GM18873 (cell line): ENCODE measurements around the gene TMEM184B.
"Not testable (repeated sequence)": the region's sequence is repeated elsewhere in the genome, so short reads cannot be mapped to it uniquely, and the experiment has no call there.

Experiments used
- ATAC-seq: cut with Tn5 transposase; IDR thresholded peaks from one replicate; pipeline ENCODE4 v1.9.1; 2021; ENCODE audit warnings: mild to moderate bottlenecking, moderate library complexity, moderate number of reproducible peaks; ENCODE audit not compliant: unreplicated experiment, low FRiP score

TMEM184B gene

DNA sequence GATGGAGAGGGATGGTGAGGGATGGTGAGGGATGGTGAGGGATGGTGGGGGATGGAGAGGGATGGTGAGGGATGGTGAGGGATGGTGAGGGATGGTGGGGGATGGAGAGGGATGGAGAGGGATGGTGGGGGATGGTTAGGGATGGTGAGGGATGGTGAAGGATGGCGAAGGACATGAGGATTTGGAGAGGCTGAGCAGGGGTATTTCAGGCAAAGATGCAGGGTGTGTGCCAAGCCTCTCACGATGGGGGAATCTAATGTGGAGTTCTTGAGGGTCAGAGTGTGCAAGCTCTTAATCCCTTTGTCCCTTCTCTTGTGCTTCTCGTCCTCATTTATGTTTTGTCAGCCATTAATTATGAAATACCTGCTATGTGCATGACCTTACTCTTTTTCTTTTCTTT, 83.7 kb downstream of the TMEM184B start:
- ATAC-seq, result no peak

GRCh38 chr22:38187413-38188212, 85.2 kb downstream of the TMEM184B start:
- ATAC-seq, result no peak

GRCh38 chr22:38186429-38186828, 86.4 kb downstream of the TMEM184B start:
- ATAC-seq, result no peak

- ATAC-seq, result no peak
Measured at GRCh38 chr22:38184788-38185187, 88.0 kb downstream of the TMEM184B start.

DNA sequence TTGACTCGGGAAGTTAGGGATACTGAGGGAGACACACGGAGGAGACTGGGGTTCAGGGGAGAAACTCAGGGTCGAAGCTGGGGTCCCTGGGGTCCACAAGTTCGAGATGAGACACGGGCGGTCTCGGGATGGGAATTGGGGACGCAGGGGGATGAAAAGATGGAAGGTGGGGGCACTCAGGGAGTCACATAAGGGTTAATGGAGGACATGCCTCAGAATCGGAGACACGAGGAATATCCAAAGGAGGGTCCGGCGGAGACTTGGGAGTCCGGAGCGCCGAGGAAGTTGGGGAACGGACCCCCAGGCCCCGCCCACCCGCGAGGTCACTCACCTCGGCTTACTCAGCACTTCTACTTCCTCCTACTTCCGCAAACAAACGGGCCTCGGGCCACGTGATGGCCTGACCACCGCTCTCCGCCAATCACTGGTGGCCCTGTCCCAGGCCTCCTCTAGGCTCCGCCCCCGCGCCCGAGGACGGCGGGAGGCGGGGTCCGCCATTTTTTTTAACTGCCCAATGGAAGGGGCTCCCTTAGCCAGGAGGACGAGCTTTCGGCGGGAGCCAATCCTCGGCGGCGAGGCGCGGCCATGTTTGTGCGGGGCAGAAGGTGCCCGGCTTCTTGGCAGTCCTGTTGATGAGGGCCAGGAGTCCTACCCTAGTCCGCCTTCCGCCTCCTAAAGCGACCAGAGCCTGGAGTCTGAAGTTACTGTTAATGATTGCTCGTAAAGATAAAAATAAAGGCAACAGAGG, 91.2 kb downstream of the TMEM184B start, which contains the start of gene PLA2G6:
Gene PLA2G6, minus strand, starts transcription at position 378 of the 748 bp plus-strand sequence. CDS start 12,404 bp downstream, outside the sequence.
- peak; percentile 77 for ATAC-seq

- ATAC-seq, result no peak
Measured at GRCh38 chr22:38180841-38181452, 91.9 kb downstream of the TMEM184B start.

GRCh38 chr22:38178605-38178937, 94.2 kb downstream of the TMEM184B start:
- not testable (repeated sequence) for ATAC-seq

- ATAC-seq, result no peak
Measured at GRCh38 chr22:38177926-38178604, 94.7 kb downstream of the TMEM184B start.

- not testable (repeated sequence) for ATAC-seq
Measured at GRCh38 chr22:38177571-38177925, 95.3 kb downstream of the TMEM184B start.

DNA sequence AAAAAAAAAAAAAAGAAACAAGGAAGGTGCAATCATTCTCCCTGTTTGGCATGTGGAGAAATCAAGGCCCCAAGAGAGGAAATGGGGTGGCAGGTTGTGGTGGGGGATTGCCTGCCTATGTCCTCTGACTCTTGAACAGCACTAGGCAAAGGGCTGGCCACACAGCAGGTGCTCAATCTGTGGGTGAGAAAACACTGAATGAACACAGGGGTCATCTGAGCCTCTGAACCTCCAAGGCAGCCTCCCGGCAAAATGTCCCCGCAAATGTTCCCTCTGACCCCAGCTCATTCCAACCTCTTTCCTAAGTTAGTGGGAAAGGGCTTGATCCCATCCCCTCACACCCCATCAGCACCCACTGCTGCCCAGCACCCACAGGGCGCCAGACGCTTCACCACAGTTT, 95.8 kb downstream of the TMEM184B start:
- ATAC-seq, result no peak

- ATAC-seq, result no peak
Measured at GRCh38 chr22:38176170-38176741, 96.6 kb downstream of the TMEM184B start.

GRCh38 chr22:38175206-38176118, 97.3 kb downstream of the TMEM184B start:
- ATAC-seq, result no peak

- no peak for ATAC-seq
Measured at GRCh38 chr22:38174626-38175025, 98.2 kb downstream of the TMEM184B start.

DNA sequence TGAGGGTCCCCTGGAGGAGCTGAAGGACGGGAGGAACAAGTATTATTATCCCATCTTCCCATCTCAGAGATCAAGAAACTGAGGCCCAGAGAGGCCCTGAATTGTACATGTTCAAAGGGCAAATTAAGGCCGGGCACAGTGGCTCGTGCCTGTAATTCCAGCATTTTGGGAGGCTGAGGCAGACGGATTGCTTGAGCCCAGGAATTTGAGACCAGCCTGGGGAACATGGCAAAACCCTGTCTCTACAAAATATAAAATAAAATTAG, 99.2 kb downstream of the TMEM184B start:
- no peak for ATAC-seq

GRCh38 chr22:38172832-38173640, 99.8 kb downstream of the TMEM184B start:
- ATAC-seq, result no peak

DNA sequence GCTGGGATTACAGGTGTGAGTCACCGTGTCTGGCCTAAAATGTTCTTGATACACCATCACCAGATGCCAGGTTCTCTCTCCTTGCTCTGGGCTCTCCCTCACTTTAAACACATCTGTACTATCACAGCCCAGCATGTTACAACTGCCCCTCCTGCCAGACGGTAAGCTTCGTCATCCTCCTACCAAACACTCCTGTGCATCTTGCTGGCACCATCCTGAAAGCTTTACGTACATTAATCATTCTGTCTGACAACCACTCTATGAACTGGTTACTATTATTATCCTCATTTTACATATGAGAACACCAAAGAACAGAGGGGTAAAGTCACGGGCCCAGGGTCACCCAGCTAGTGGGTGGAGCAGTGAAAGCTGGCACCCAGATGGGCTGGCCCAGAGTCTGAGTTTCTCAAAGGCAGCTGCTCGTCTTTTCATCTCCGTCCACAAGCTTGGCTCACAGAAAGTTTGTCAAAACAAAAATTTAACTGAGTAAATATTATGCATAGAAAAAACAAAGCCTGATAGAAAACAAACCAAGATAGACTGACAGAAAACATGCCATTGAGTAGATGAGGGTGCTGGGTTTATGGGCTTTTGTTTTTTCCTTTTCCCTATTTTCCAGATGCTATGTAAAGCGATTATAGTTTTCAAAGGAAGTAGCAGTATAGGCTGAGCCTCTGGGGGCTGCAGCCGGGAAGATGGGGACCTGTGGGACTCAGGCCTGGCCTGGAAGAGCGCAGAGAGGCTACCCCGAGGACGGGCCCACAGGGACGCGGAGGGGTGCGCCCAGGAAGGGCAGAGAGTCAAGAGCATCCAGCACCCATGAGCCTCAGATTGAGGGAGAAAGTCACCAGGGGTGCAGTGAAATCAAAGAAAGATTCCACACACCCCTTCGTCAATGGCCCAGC, 100.6 kb downstream of the TMEM184B start:
- no peak for ATAC-seq

- ATAC-seq, result no peak
Measured at GRCh38 chr22:38170469-38170868, 102.3 kb downstream of the TMEM184B start.
